ENCODE data around the gene ALKBH5.

Gene ALKBH5

GRCh38 chr17:18225121-18225641 lies 41.6 kb downstream of the ALKBH5 start, which contains the start of gene LLGL1:
Gene LLGL1 (plus strand): TSS chr17:18225635. CDS start chr17:18225683, 48 bp downstream.
- peak; percentile 81 for DNase-seq

GRCh38 chr17:18225642-18226283 lies 42.1 kb downstream of the ALKBH5 start:
- no peak for DNase-seq

- DNase-seq = no peak
Measured at GRCh38 chr17:18226284-18226945, 42.8 kb downstream of the ALKBH5 start.

GRCh38 chr17:18227635-18228034 lies 44.0 kb downstream of the ALKBH5 start:
- DNase-seq = no peak

DNA sequence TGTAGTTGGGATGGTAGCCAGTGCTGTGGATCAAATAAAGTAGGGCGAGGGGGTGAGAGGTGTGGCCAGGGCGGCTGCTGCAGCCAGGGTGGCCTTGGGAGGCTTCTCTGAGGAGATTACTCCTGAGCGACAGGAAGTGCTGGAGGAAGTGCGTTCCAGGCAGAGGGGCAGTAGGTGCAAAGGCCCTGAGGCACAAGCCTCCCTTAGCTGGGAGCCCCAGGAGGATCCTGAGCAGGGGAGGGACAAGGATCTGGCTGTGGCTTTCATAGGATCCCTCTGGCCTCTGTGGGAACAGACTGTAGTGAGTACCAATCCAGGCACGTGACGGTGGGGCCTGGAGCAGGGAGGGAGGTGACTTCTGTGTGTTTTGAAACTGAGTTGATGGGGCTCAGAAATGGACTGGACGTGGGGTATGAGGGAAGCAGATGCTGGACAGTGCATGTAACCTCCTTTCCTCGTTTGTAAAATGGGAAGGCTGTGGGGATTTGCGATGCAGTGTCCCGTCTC lies 44.6 kb downstream of the ALKBH5 start:
- no peak for DNase-seq

GRCh38 chr17:18229254-18229653 lies 45.6 kb downstream of the ALKBH5 start:
- no peak for DNase-seq

- DNase-seq = no peak
Measured at GRCh38 chr17:18229771-18230170, 46.1 kb downstream of the ALKBH5 start.

GRCh38 chr17:18230288-18231141 lies 46.9 kb downstream of the ALKBH5 start:
- no peak for DNase-seq

DNA sequence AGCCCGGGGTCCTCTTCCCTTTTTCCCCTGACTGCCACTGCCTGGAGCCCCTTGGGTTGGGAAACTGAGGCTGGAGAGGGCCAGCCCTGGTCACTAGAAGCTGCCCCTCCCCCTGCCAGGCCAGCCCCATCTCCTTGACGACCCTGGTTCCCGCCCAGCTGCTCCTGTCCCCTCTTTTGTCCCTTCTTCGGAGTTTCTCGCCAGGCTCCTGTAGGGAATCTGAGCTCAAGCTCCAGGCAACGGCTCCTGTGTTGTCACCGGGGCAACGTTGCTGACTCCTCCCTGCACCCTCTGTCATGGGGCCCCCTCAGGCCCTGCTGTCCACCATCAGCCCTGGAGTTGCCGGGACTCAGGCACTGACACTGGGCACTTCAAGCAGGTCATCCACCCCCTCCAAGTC lies 47.5 kb downstream of the ALKBH5 start:
- no peak for DNase-seq

GRCh38 chr17:18233803-18234518 lies 50.3 kb downstream of the ALKBH5 start:
- no peak for DNase-seq

DNA sequence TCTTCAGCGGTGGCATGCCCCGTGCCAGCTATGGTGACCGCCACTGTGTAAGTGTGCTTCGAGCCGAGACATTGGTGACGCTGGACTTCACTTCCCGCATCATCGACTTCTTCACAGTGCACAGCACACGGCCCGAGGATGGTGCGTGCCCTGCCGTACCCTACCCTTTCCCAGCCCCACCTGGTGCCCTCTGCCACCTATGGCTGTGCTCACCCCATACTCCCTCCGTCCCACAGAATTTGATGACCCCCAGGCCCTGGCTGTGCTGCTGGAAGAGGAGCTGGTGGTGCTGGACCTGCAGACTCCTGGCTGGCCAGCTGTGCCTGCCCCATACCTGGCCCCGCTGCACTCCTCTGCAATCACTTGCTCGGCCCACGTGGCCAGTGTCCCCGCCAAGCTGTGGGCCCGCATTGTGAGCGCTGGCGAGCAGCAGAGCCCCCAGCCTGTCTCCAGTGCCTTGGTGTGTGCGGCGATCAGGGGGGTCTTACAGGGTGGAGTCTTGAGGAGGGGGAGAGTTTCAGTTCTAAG lies 51.3 kb downstream of the ALKBH5 start:
- no peak for DNase-seq

- DNase-seq = no peak
Measured at GRCh38 chr17:18235743-18236256, 52.2 kb downstream of the ALKBH5 start.

DNA sequence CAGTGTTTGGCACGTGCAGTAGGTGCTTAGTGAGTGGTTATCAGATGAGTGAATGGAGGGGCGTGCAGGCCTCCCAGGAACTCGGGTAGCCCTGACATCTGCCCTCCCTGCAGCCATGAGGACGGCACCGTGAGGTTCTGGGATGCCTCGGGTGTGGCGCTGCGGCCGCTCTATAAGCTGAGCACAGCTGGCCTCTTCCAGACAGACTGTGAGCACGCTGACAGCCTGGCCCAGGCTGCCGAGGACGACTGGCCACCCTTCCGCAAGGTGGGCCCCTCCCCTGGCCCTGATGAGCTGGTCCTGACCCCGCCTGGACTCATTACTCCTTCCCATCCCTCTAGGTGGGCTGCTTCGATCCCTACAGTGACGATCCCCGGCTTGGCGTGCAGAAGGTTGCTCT lies 52.9 kb downstream of the ALKBH5 start:
- DNase-seq = no peak

DNA sequence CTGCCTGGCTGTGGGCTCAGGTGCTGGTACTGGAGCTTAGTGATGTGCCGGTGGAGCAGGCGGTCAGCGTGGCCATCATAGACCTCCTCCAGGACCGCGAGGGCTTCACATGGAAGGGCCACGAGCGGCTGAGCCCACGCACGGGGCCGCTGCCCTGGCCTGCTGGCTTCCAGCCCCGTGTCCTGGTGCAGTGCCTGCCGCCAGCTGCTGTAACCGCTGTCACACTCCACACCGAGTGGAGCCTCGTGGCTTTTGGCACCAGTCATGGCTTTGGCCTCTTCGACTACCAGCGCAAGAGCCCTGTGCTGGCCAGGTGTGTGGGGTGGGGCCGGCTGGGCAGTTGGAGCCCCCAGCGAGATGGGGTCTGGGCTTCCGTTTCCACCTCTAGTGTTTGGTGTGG lies 53.8 kb downstream of the ALKBH5 start:
- no peak for DNase-seq

GRCh38 chr17:18238299-18238698 lies 54.7 kb downstream of the ALKBH5 start:
- DNase-seq = no peak

- DNase-seq = no peak
Measured at GRCh38 chr17:18240449-18240848, 56.8 kb downstream of the ALKBH5 start.

GRCh38 chr17:18241229-18241871 lies 57.7 kb downstream of the ALKBH5 start:
- no peak for DNase-seq

DNA sequence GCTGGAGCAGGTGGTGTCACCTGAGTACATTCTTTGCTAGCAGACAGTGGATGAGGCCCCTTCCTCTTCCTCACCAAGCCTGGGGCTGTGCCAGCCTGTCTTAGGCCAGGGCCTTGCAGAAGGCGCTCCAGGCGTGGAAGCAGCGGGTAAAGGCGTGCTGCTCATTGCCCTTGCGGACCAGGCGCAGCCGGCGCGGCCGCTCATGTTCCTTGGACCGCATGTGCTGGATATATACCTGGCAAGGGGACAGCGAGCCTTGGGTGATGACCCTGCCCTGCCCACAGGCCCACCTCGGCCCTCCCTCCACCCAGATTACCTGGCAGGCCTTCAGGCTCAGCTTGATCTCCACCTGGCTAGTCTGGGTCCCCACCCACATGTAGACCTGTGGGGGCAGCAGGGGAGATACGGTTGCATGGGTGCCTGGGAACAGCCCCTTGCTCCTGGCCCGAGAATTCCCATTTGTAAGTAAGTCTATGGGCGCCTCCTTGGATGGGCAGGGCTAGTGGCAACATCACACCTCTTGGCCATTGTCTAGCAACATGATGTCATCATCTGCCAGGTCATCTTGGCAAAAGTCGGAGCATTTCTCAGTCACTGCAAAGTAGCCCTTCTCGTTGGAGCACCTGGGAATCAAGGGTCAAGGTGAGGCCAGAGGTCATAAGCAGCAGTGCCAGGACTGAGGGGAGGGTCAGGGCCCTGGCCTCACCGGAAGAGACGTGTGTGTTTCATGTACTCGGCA lies 61.6 kb downstream of the ALKBH5 start:
- no peak for DNase-seq

DNA sequence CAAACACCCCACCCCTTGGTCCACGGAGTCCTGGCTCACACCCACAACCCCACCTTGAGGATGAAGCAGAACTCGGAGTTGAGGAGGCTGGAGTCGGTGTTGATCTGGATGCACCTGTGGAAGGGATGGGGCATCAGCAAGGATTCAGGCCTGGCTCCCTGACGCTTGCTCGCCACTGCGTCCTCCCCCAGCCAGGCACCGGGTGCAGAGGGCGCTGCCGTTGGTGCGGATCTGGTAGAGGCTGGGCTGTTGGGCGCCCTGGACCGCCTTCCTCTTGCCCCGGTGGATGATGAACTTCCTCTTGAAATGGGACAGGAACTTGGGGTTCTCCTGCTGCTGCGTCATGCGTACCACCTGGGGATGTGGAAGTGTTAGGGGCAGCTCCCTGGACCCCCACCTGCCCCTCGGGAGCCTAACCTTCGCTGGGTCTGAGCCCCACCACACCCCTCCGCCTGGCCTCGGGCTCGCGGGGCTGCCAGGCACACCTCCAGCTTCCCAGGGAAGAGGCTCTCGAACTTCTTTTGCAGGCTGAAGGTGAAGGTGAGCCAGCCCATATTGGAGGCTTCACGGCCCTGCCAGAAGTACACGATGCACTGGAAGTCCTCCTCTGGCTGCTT lies 62.6 kb downstream of the ALKBH5 start:
- no peak for DNase-seq

DNA sequence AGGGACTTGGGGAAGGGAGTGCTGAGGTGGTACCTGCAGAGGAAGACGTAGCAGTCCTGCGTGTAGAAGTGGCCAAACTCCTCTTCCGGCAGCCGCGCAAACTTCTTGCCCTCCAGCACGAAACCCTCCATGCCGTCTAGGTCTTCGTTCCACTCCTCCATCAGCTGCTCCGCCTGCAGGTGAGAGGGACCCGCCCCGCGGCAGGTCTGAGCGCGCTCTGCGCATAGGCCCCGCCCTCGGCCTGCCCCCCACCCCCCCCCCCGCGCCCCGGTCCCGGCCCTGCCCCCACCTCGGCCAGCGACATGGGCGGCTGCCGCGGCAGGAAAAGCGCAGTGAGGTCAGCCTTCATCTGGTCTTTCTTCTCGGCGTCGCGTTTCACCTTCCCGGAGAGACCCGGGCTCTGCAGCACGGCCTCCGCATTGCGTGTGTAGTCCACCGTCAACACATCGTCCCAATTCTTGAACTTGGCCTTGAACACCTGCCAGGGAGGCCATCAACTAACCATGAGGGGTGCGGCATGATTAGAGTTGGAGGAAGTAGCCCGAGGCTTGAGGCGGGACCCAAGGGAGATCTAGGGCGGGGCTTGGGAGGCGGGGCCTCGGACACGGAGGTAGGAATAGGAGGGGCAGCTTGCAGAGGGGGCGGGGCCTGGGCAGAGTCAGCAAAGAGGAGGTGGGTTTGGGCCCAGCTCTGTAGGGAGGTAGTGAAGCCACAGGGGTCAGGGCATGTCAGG lies 63.4 kb downstream of the ALKBH5 start:
- DNase-seq = peak; percentile 67

All from COR-L47 (cell line).